K562 (cell line): Measurements from ENCODE around the gene TMEM143. TPM values are rescaled to one million over a fixed set of nuclear protein-coding genes. Genes with fewer than 3 reads are reported as not detected.

Experiments used
- ELK1 ChIP-seq: sonication (generic); formaldehyde crosslinking; IDR thresholded peaks from 2 replicates; pipeline ENCODE4 v1.8.1; 2022; ENCODE audit warnings: missing genetic modification reagents
- GATAD2A ChIP-seq: fragments of 450-650 bp; IDR thresholded peaks from 2 replicates; pipeline ENCODE4 v1.6.1; 2017
- HLTF ChIP-seq: fragments of 450-650 bp; IDR thresholded peaks from 2 replicates; pipeline ENCODE4 v1.6.1; 2016
- KLF16 ChIP-seq: IDR thresholded peaks from 2 replicates; pipeline ENCODE4 v1.6.1; 2016; ENCODE audit warnings: antibody characterized with exemption
- LARP7 ChIP-seq: fragments of 450-650 bp; IDR thresholded peaks from 2 replicates; pipeline ENCODE4 v1.6.1; 2016
- MITF ChIP-seq: IDR thresholded peaks from 2 replicates; pipeline ENCODE4 v1.6.1; 2014; ENCODE audit warnings: antibody characterized with exemption
- MTA2 ChIP-seq: fragments of 450-650 bp; IDR thresholded peaks from 2 replicates; pipeline ENCODE4 v1.6.1; 2016; ENCODE audit warnings: low read depth
- MXD1 ChIP-seq: fragments of 250-450 bp; sonication (Bioruptor Pico); IDR thresholded peaks from 2 replicates; pipeline ENCODE4 v1.8.0; 2021; ENCODE audit warnings: borderline replicate concordance, mild to moderate bottlenecking, moderate library complexity; ENCODE audit not compliant: poor library complexity, severe bottlenecking
- MYNN ChIP-seq, 2 experiments: sonication (generic); formaldehyde crosslinking in 1 of 2; IDR thresholded peaks; 2 replicates each; pipeline versions ENCODE4 v1.5.0 to v1.6.1; 2016 to 2020; ENCODE audit warnings: antibody characterized with exemption in 1 of 2, missing genetic modification reagents in 1 of 2
- PTBP1 ChIP-seq: fragments of 200-400 bp; formaldehyde crosslinking; IDR thresholded peaks from 2 replicates; pipeline ENCODE4 v1.6.1; 2017; ENCODE audit warnings: low read depth, low read length
- RERE ChIP-seq: sonication (generic); formaldehyde crosslinking; IDR thresholded peaks from 2 replicates; pipeline ENCODE4 v1.8.0; 2023; ENCODE audit warnings: missing genetic modification reagents, mild to moderate bottlenecking, borderline replicate concordance
- RFX1 ChIP-seq: fragments of 450-650 bp; IDR thresholded peaks from 2 replicates; pipeline ENCODE4 v1.6.1; 2016; ENCODE audit warnings: mild to moderate bottlenecking, moderate library complexity
- SETDB1 ChIP-seq: IDR thresholded peaks from one replicate; pipeline ENCODE4 v1.6.1; 2012; ENCODE audit warnings: low read length, control low read depth, inconsistent platforms
- SRF ChIP-seq, 2 experiments: fragments of 250-450, 450-650 bp in 1 of 2; sonication (Bioruptor Pico) in 1 of 2; sonication (generic) in 1 of 2; formaldehyde crosslinking; IDR thresholded peaks; 2 replicates each; pipeline versions ENCODE4 v1.5.0 to v1.5.1; 2020 to 2022; ENCODE audit warnings: mild to moderate bottlenecking in 1 of 2, missing genetic modification reagents in 1 of 2
- TAF9B ChIP-seq: fragments of 450-650 bp; IDR thresholded peaks from 2 replicates; pipeline ENCODE4 v1.6.1; 2018; ENCODE audit warnings: mild to moderate bottlenecking; ENCODE audit not compliant: partially characterized antibody
- TCF3 ChIP-seq: sonication (generic); formaldehyde crosslinking; IDR thresholded peaks from 2 replicates; pipeline ENCODE4 v1.4.0; 2020; ENCODE audit warnings: mild to moderate bottlenecking, missing genetic modification reagents
- TGIF2 ChIP-seq: sonication (generic); formaldehyde crosslinking; IDR thresholded peaks from 2 replicates; pipeline ENCODE4 v1.8.1; 2022; ENCODE audit warnings: mild to moderate bottlenecking, missing genetic modification reagents, moderate library complexity
- ZNF324 ChIP-seq: fragments of 250-450 bp; sonication (Bioruptor Pico); IDR thresholded peaks from 2 replicates; pipeline ENCODE4 v1.4.0; 2020; ENCODE audit warnings: mild to moderate bottlenecking
- ZNF583 ChIP-seq: fragments of 250-450 bp; sonication (Bioruptor Pico); IDR thresholded peaks from 2 replicates; pipeline ENCODE4 v1.4.0; 2020
- ZNF695 ChIP-seq: fragments of 450-650 bp; formaldehyde crosslinking; IDR thresholded peaks from 2 replicates; pipeline ENCODE4 v1.4.0; 2020; ENCODE audit warnings: mild to moderate bottlenecking, moderate library complexity
- ZNF717 ChIP-seq: fragments of 250-450 bp; sonication (Bioruptor Pico); IDR thresholded peaks from 2 replicates; pipeline ENCODE4 v1.5.0; 2021
- ZNF77 ChIP-seq: fragments of 250-450 bp; sonication (Bioruptor Pico); IDR thresholded peaks from 2 replicates; pipeline ENCODE4 v1.5.0; 2020
- polyA plus RNA-seq, 8 experiments: library from polyadenylated mRNA; depleted of rRNA in 4 of 8; stranded (reverse) in 5 of 8; unstranded in 3 of 8; fragments of >200 nt; fragmentation: Nextera tagmentation in 2 of 8; fragmentation: Illumina TruSeq in 1 of 8; extraction: Ambion mirVana in 2 of 8; extraction: Trizol in 1 of 8; gene quantifications; 2 replicates each; pipeline versions ENCODE4 v1.2.1 to v1.2.3, GENCODE V29; 2011 to 2014; ENCODE audit warnings: inconsistent platforms in 1 of 8, missing spikeins in 1 of 8
- total RNA-seq, 7 experiments: library from RNA; depleted of rRNA in 6 of 7; stranded (reverse); fragments of >200 nt in 6 of 7; fragmentation: Illumina TruSeq in 2 of 7; extraction: Trizol in 2 of 7; gene quantifications; 2 replicates each; pipeline versions ENCODE4 v1.2.1 to v1.2.3, GENCODE V29; 2011 to 2021; ENCODE audit warnings: low replicate concordance in 1 of 7

Gene TMEM143
- total and polyA plus RNA-seq, 9 of the 15 experiments (the other 6 are each of a cell fraction or from before 2014, with no cell fraction given): 0.66 to 8.8 (median 4.3) TPM

- TF ChIP-seq MXD1 (CRISPR knock-in tag): no peak
- no peak for TF ChIP-seq MTA2
- peak; percentile 72; the same call in 1 of the 2 replicates for TF ChIP-seq GATAD2A
- TF ChIP-seq ZNF77: no peak
- no peak for TF ChIP-seq LARP7
- TF ChIP-seq ZNF324 (CRISPR knock-in tag): no peak
- peak; percentile 62; the same call in 1 of the 2 replicates for TF ChIP-seq ZNF717
- peak; percentile 76; the same call in 1 of the 2 replicates for TF ChIP-seq MYNN (IDR thresholded peaks at IDR 0.05)
- TF ChIP-seq MYNN (CRISPR knock-in tag; IDR thresholded peaks at IDR 0.05): no peak
- no peak for TF ChIP-seq ZNF583 (CRISPR knock-in tag)
- no peak for TF ChIP-seq TGIF2
- TF ChIP-seq SETDB1: no peak
- peak; percentile 64; the same call in 1 of the 2 replicates for TF ChIP-seq MITF
- TF ChIP-seq KLF16: no peak
- no peak for TF ChIP-seq ELK1 (CRISPR knock-in tag)
- peak; percentile 58; the same call in 1 of the 2 replicates for TF ChIP-seq TCF3 (CRISPR knock-in tag)
- TF ChIP-seq ZNF695 (CRISPR knock-in tag): no peak
- peak; percentile 86 for TF ChIP-seq TAF9B
- no peak for TF ChIP-seq RERE (CRISPR knock-in tag)
- no peak; the same call in 1 of the 2 replicates for TF ChIP-seq RFX1
- no peak for TF ChIP-seq PTBP1
- peak in 1 of 2 experiments; percentile 90; a peak in 1 of 4 replicates for TF ChIP-seq SRF (CRISPR knock-in tag; IDR thresholded peaks at IDR 0.05)
- no peak for TF ChIP-seq HLTF
Observed at GRCh38 chr19:48332662-48333466, 30.9 kb downstream of the TMEM143 start (continued).
